Measurements from ENCODE around the gene UBE2E2.

GRCh38 chr3:23157331-23157730, 45.8 kb upstream of the UBE2E2 start:
- no peak for TF ChIP-seq CTCF (IDR thresholded peaks at IDR 0.05 in 4 of 5, conservative IDR thresholded peaks at IDR 0.05 in 1 of 5)
- no peak for TF ChIP-seq POLR2A (IDR thresholded peaks at IDR 0.05)

All from gastrocnemius medialis (tissue), 4 donors.